Measurements from ENCODE around the gene LSP1. TPM values are rescaled to one million over a fixed set of nuclear protein-coding genes. Genes with fewer than 3 reads are reported as not detected.

LSP1 gene
- total and polyA plus RNA-seq, 2 donors from 2014 or later = 8.4 to 26.1 TPM

GRCh38 chr11:1841511-1842148 lies 11.3 kb upstream of the LSP1 start:
- Histone ChIP-seq H3K9ac (ENCODE audit: low read length in 3 of 3) (no peak overlapping the region), H3K9me3 (ENCODE audit: control insufficient read depth in 2 of 3, insufficient read depth in 1 of 3, low read length in 3 of 3) (no peaks in the 10 kb centered on the region), H3K27me3 (ENCODE audit: control insufficient read depth, insufficient read depth, low read length) (peaks cover 2% of the 10 kb centered on the region), H3K4me3 (ENCODE audit: low read length in 3 of 3) (no peak overlapping the region), H3K27ac (ENCODE audit: low read depth in 2 of 2, low read length in 2 of 2) (no peak overlapping the region), H3K36me3 (ENCODE audit: control insufficient read depth in 2 of 3, insufficient read depth in 3 of 3, low read length in 3 of 3) (no peaks in the 10 kb centered on the region), H3K4me1 (ENCODE audit: control insufficient read depth in 2 of 3, insufficient read depth in 2 of 3, low read depth in 1 of 3, low read length in 3 of 3) (peaks cover 3 to 12% (median 4%) of the 10 kb centered on the region in 3 donors)
- intact Hi-C loops (cut with DNase I) = no loop called here
- DNase-seq (peak in 1 of 5 donors; percentile 64), FAIRE-seq (no peak)
- TF ChIP-seq CTCF (IDR thresholded peaks at IDR 0.05; ENCODE audit: borderline replicate concordance, extremely low read depth, insufficient read depth) = no peak

GRCh38 chr11:1842149-1843097 lies 10.5 kb upstream of the LSP1 start:
- no peaks in the 10 kb centered on the region for H3K9me3 ChIP-seq (ENCODE audit: control insufficient read depth in 2 of 3, insufficient read depth in 1 of 3, low read length in 3 of 3)
- H3K27ac ChIP-seq (ENCODE audit: low read depth in 2 of 2, low read length in 2 of 2) = no peak overlapping the region
- TF ChIP-seq CTCF (IDR thresholded peaks at IDR 0.05; ENCODE audit: borderline replicate concordance, extremely low read depth, insufficient read depth) = no peak
- FAIRE-seq = no peak
- H3K36me3 ChIP-seq (ENCODE audit: control insufficient read depth in 2 of 3, insufficient read depth in 3 of 3, low read length in 3 of 3) = no peaks in the 10 kb centered on the region
- peaks cover 2% of the 10 kb centered on the region for H3K27me3 ChIP-seq (ENCODE audit: control insufficient read depth, insufficient read depth, low read length)
- H3K4me1 ChIP-seq (ENCODE audit: control insufficient read depth in 2 of 3, insufficient read depth in 2 of 3, low read depth in 1 of 3, low read length in 3 of 3) = peaks cover 3 to 12% (median 4%) of the 10 kb centered on the region in 3 donors
- no peak overlapping the region for H3K9ac ChIP-seq (ENCODE audit: low read length in 3 of 3)
- intact Hi-C loops (cut with DNase I) = no loop called here
- H3K4me3 ChIP-seq (ENCODE audit: low read length in 3 of 3) = no peak overlapping the region
- peak in 1 of 5 donors; percentile 78 for DNase-seq

GRCh38 chr11:1843098-1843473 lies 9.8 kb upstream of the LSP1 start:
- no peak for TF ChIP-seq CTCF (IDR thresholded peaks at IDR 0.05; ENCODE audit: borderline replicate concordance, extremely low read depth, insufficient read depth)
- no peak for FAIRE-seq
- peaks cover 3 to 12% (median 4%) of the 10 kb centered on the region in 3 donors for H3K4me1 ChIP-seq (ENCODE audit: control insufficient read depth in 2 of 3, insufficient read depth in 2 of 3, low read depth in 1 of 3, low read length in 3 of 3)
- H3K36me3 ChIP-seq (ENCODE audit: control insufficient read depth in 2 of 3, insufficient read depth in 3 of 3, low read length in 3 of 3) = no peaks in the 10 kb centered on the region
- no peaks in the 10 kb centered on the region for H3K9me3 ChIP-seq (ENCODE audit: control insufficient read depth in 2 of 3, insufficient read depth in 1 of 3, low read length in 3 of 3)
- H3K27me3 ChIP-seq (ENCODE audit: control insufficient read depth, insufficient read depth, low read length) = peaks cover 2% of the 10 kb centered on the region
- intact Hi-C loops (cut with DNase I) = no loop called here
- H3K9ac ChIP-seq (ENCODE audit: low read length in 3 of 3) = no peak overlapping the region
- H3K27ac ChIP-seq (ENCODE audit: low read depth in 2 of 2, low read length in 2 of 2) = no peak overlapping the region
- DNase-seq = peak in 1 of 5 donors; percentile 60
- H3K4me3 ChIP-seq (ENCODE audit: low read length in 3 of 3) = no peak overlapping the region
